GM21381 (cell line): ENCODE measurements around the gene RASGRP4.

Experiments used
- ATAC-seq: cut with Tn5 transposase; IDR thresholded peaks from one replicate; pipeline ENCODE4 v1.9.1; 2021; ENCODE audit warnings: mild to moderate bottlenecking, moderate library complexity; ENCODE audit not compliant: unreplicated experiment

Gene RASGRP4

GRCh38 chr19:38391911-38392464 is 34.0 kb downstream of the RASGRP4 start:
- ATAC-seq, result no peak

GRCh38 chr19:38389957-38390924 is 35.8 kb downstream of the RASGRP4 start:
- ATAC-seq, result no peak

- no peak for ATAC-seq
Observed at GRCh38 chr19:38389101-38389925, 36.7 kb downstream of the RASGRP4 start.

GRCh38 chr19:38388349-38389100 is 37.5 kb downstream of the RASGRP4 start, which contains the start of gene SPRED3:
Gene SPRED3 (plus strand): TSS chr19:38388697. CDS start chr19:38390303, 1,606 bp downstream.
- no peak for ATAC-seq

- ATAC-seq, result no peak
Observed at GRCh38 chr19:38387550-38388348, 38.3 kb downstream of the RASGRP4 start, which contains the start of gene GGN. Gene GGN (minus strand): TSS chr19:38388034. CDS start chr19:38387261, 773 bp downstream.

- ATAC-seq, result no peak
Observed at GRCh38 chr19:38386971-38387549, 39.0 kb downstream of the RASGRP4 start.

- ATAC-seq, result no peak
Observed at GRCh38 chr19:38386300-38386970, 39.6 kb downstream of the RASGRP4 start.

- ATAC-seq, result no peak
Observed at GRCh38 chr19:38385804-38386257, 40.2 kb downstream of the RASGRP4 start.

GRCh38 chr19:38385057-38385803 is 40.8 kb downstream of the RASGRP4 start:
- ATAC-seq, result no peak

GRCh38 chr19:38384209-38385027 is 41.6 kb downstream of the RASGRP4 start:
- ATAC-seq, result no peak

GRCh38 chr19:38383743-38384142 is 42.3 kb downstream of the RASGRP4 start:
- no peak for ATAC-seq

GRCh38 chr19:38383184-38383583 is 42.8 kb downstream of the RASGRP4 start:
- no peak for ATAC-seq

- ATAC-seq, result no peak
Observed at GRCh38 chr19:38381138-38381537, 44.9 kb downstream of the RASGRP4 start.

- no peak for ATAC-seq
Observed at GRCh38 chr19:38378866-38379265, 47.2 kb downstream of the RASGRP4 start.

GRCh38 chr19:38377052-38377451 is 49.0 kb downstream of the RASGRP4 start:
- ATAC-seq, result no peak

- ATAC-seq, result no peak
Observed at GRCh38 chr19:38376576-38376975, 49.4 kb downstream of the RASGRP4 start.

GRCh38 chr19:38375748-38376147 is 50.3 kb downstream of the RASGRP4 start:
- ATAC-seq, result no peak
